GM21717 (cell line): ENCODE measurements around the gene PCDHB1.
"Not testable (repeated sequence)": the region's sequence is repeated elsewhere in the genome, so short reads cannot be mapped to it uniquely, and the experiment has no call there.

Experiments used
- ATAC-seq: cut with Tn5 transposase; IDR thresholded peaks from one replicate; pipeline ENCODE4 v1.9.1; 2021; ENCODE audit warnings: mild to moderate bottlenecking, moderate library complexity; ENCODE audit not compliant: unreplicated experiment

The PCDHB1 gene

GRCh38 chr5:141082228-141082627 lies 31.1 kb downstream of the PCDHB1 start:
- ATAC-seq, result no peak

- no peak for ATAC-seq
Observed at GRCh38 chr5:141084487-141084989, 33.4 kb downstream of the PCDHB1 start.

- no peak for ATAC-seq
Observed at GRCh38 chr5:141094481-141095262, 43.5 kb downstream of the PCDHB1 start, which contains the start of gene PCDHB2. Gene PCDHB2 (plus strand): TSS chr5:141094615. CDS start chr5:141094791, 176 bp downstream.

DNA sequence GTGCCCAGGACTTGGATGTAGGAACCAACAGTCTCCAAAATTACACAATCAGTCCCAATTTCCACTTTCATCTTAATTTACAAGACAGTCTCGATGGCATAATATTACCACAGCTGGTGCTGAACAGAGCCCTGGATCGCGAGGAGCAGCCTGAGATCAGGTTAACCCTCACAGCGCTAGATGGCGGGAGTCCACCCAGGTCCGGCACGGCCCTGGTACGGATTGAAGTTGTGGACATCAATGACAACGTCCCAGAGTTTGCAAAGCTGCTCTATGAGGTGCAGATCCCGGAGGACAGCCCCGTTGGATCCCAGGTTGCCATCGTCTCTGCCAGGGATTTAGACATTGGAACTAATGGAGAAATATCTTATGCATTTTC lies 44.1 kb downstream of the PCDHB1 start:
- no peak for ATAC-seq

DNA sequence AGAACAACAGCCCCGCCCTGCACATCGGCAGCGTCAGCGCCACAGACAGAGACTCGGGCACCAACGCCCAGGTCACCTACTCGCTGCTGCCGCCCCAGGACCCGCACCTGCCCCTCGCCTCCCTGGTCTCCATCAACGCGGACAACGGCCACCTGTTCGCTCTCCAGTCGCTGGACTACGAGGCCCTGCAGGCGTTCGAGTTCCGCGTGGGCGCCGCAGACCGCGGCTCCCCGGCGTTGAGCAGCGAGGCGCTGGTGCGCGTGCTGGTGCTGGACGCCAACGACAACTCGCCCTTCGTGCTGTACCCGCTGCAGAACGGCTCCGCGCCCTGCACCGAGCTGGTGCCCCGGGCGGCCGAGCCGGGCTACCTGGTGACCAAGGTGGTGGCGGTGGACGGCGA lies 45.0 kb downstream of the PCDHB1 start:
- ATAC-seq, result not testable (repeated sequence)

- not testable (repeated sequence) for ATAC-seq
Observed at GRCh38 chr5:141096586-141096985, 45.4 kb downstream of the PCDHB1 start.

DNA sequence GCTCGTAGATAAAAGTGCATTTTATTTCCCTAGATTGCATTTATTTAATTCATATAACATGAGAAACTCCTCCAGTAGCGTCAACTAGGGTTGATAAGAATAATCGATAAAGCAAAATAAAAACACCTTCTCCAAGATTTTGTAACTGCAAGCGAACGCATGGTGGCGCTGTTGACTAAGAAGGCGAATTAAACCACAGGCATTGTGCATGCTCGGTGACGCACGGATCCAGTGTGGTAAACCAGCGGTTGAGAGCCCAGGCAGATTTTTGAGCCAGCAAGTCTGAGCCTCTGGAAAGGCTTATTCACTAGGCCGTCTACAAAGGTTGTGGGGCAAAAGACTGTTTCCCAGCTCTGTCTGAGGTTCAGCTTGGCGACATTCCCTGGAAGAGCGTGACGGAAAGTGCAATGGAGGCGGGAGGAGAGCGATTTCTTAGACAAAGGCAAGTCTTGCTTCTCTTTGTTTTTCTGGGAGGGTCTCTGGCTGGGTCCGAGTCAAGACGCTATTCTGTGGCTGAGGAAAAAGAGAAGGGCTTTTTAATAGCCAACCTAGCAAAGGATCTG lies 49.1 kb downstream of the PCDHB1 start, which contains the start of gene PCDHB3:
Gene PCDHB3 (plus strand): TSS at position 231 of the 563 bp plus-strand sequence. CDS start 177 bp downstream, at position 408.
- ATAC-seq, result no peak

DNA sequence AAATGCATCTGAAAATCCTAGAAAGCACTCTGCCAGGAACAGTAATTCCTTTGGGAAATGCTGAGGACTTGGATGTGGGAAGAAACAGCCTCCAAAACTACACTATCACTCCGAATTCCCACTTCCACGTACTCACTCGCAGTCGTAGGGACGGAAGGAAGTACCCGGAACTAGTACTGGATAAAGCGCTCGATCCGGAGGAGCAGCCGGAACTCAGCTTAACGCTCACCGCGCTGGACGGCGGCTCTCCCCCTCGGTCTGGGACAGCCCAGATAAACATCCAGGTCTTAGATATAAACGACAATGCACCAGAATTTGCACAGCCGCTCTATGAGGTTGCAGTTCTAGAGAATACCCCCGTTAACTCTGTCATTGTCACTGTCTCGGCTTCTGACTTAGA lies 49.9 kb downstream of the PCDHB1 start:
- no peak for ATAC-seq

DNA sequence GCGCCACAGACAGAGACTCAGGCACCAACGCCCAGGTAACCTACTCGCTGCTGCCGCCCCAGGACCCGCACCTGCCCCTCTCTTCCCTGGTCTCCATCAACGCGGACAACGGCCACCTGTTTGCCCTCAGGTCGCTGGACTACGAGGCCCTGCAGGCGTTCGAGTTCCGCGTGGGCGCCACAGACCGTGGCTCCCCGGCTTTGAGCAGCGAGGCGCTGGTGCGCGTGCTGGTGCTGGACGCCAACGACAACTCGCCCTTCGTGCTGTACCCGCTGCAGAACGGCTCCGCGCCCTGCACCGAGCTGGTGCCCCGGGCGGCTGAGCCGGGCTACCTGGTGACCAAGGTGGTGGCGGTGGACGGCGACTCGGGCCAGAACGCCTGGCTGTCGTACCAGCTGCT lies 50.9 kb downstream of the PCDHB1 start:
- not testable (repeated sequence) for ATAC-seq

GRCh38 chr5:141102471-141102870 lies 51.3 kb downstream of the PCDHB1 start:
- ATAC-seq, result not testable (repeated sequence)

DNA sequence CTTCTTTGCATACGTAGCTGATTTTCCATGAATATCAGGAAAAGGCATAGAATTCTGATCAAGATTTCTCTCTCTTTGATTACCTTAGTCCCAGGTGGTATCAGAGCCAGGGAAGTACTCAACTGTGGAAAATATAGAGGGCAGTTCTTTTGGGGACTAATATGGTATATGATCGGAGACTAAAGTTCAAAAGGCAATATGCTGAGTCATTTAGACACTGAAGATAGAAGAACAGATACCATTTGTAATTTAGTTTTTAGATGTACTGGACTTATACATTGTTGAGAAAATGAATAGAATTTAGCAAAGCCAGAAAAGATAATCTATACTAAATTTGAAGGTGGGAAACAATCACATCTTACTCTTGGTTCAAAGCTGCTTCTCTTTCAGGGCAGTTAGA lies 54.2 kb downstream of the PCDHB1 start:
- ATAC-seq, result no peak
